Adrenal gland (tissue), 12 donors: ENCODE measurements around the gene TMPO. TPM values are rescaled to one million over a fixed set of nuclear protein-coding genes. Genes with fewer than 3 reads are reported as not detected.
"Not testable (repeated sequence)": the region's sequence is repeated elsewhere in the genome, so short reads cannot be mapped to it uniquely, and the experiment has no call there.

Experiments used
- DNase-seq, 7 donors: peaks; one replicate each; pipeline ENCODE4 v3.0.0-alpha.2; 2019 to 2020
- H3K27ac ChIP-seq, 5 donors: fragments of 200-600 bp; sonication (generic) in 4 of 5; 1 replicate in 3 of 5; 2 replicates in 2 of 5; pipeline versions ENCODE4 v1.5.1 to v1.8.0; 2016 to 2020; ENCODE audit warnings: mild to moderate bottlenecking in 1 of 5
- H3K27me3 ChIP-seq: fragments of 200-600 bp; 2 replicates; pipeline ENCODE4 v1.8.0; 2021
- H3K36me3 ChIP-seq, 2 donors: fragments of 200-600 bp; replicated peaks in 1 of 2; 1 replicate in 1 of 2; 2 replicates in 1 of 2; pipeline versions ENCODE4 v1.5.1 to v1.8.0; 2018 to 2022
- H3K4me1 ChIP-seq, 2 donors: fragments of 200-600 bp; replicated peaks in 1 of 2; 1 replicate in 1 of 2; 2 replicates in 1 of 2; pipeline versions ENCODE4 v1.5.1 to v1.8.0; 2018 to 2021
- H3K4me3 ChIP-seq, 4 donors: fragments of 200-600 bp; sonication (generic) in 3 of 4; one replicate each; pipeline ENCODE4 v1.5.1; 2016 to 2018
- H3K9me3 ChIP-seq, 3 donors: fragments of 200-600 bp; sonication (generic) in 1 of 3; replicated peaks in 1 of 3; 1 replicate in 2 of 3; 2 replicates in 1 of 3; pipeline versions ENCODE4 v1.5.1 to v1.8.0; 2016 to 2021
- POLR2A ChIP-seq, 2 donors: fragments of 450-650 bp; IDR thresholded peaks; one replicate each; pipeline ENCODE4 v1.6.1; 2017; ENCODE audit warnings: antibody characterized with exemption in 2 of 2, mild to moderate bottlenecking in 2 of 2, moderate library complexity in 1 of 2
- WGBS, 4 donors: extraction: QIAGEN DNeasy Blood & Tissue Kit in 2 of 4; methylation state at CpG; one replicate each; pipeline versions ENCODE4 v1.1.5 to v1.1.7; 2013 to 2017; 5-methylcytosine and 5-hydroxymethylcytosine counted together
- intact Hi-C, 2 donors: fragments of 100-400 bp; cut with DNase I; formaldehyde crosslinking; loops; one replicate each; pipeline versions ENCODE4 v1.14.1 to v1.15.0; 2022 to 2023
- polyA plus RNA-seq, 3 donors: library from polyadenylated mRNA; stranded (reverse); fragments of 200-250 nt in 2 of 3; fragments of 350-450 nt in 1 of 3; fragmentation: Illumina TruSeq in 1 of 3; extraction: RNeasy Lipid Tissue Mini Kit (QIAGEN cat#74804) in 1 of 3; gene quantifications; one replicate each; pipeline ENCODE4 v1.2.3, GENCODE V29; 2013 to 2014
- total RNA-seq, 9 donors: library from RNA; depleted of rRNA in 4 of 9; stranded (reverse); fragments of >200 nt in 4 of 9; fragments of 120-200 nt in 1 of 9; fragmentation: NEBNext Ultra II Directional in 1 of 9; extraction: Animal tissue kit (Norgen Biotek cat#: 25700) in 1 of 9; gene quantifications; one replicate each; pipeline versions ENCODE4 v1.1.0 to v1.2.4, GENCODE V29; 2013 to 2023
- TF ChIP-seq, protein P1 (sequence below), 6 experiments: fragments of 450-650 bp in 4 of 6; fragments of 200-600 bp in 2 of 6; sonication (generic) in 1 of 6; IDR thresholded peaks; 1 replicate in 5 of 6; 2 replicates in 1 of 6; pipeline versions ENCODE4 v1.5.1 to v1.8.0; 2016 to 2021; ENCODE audit warnings: antibody characterized with exemption in 6 of 6, mild to moderate bottlenecking in 2 of 6, moderate library complexity in 1 of 6
- donor health status: healthy with polysubstance abuse.
- donor health status: Bipolar disorder and iron deficiency.
- donor health status: DM: yes; HTN: yes; CAD: no.
- donor health status: DM: no; HTN: no; CAD: no.
- donor health status: DM: no; HTN: no; CAD: no.
- donor health status: DM: yes; HTN: yes; CAD: no.

Gene TMPO
- total and polyA plus RNA-seq, 12 donors = 8.7 to 111 (median 32.4) TPM

DNA sequence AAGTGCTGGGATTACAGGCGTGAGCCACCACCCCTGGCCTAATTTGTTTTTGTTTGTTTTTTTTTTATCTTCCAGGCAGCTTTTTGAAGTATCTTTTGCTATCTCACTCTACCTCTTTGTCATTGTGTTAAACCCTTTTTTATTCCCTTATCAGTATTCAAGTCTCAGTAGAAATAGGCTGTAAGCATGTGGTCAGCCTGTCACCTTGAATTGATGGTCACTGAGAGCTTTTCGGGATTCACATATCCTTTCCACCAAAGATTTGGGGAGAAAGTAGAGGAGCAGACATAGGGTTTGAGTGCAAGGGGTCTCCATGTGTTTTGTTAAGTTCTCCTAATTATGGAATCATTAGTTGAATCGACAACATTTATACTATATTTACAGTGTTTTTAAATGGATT, 36.4 kb downstream of the TMPO start:
- H3K36me3 ChIP-seq = peaks cover 0 to 11% of the 10 kb centered on the region in 2 donors
- intact Hi-C loops = no loop called here
- no peak for TF ChIP-seq POLR2A (IDR thresholded peaks at IDR 0.05)
- TF ChIP-seq, protein P1, sequence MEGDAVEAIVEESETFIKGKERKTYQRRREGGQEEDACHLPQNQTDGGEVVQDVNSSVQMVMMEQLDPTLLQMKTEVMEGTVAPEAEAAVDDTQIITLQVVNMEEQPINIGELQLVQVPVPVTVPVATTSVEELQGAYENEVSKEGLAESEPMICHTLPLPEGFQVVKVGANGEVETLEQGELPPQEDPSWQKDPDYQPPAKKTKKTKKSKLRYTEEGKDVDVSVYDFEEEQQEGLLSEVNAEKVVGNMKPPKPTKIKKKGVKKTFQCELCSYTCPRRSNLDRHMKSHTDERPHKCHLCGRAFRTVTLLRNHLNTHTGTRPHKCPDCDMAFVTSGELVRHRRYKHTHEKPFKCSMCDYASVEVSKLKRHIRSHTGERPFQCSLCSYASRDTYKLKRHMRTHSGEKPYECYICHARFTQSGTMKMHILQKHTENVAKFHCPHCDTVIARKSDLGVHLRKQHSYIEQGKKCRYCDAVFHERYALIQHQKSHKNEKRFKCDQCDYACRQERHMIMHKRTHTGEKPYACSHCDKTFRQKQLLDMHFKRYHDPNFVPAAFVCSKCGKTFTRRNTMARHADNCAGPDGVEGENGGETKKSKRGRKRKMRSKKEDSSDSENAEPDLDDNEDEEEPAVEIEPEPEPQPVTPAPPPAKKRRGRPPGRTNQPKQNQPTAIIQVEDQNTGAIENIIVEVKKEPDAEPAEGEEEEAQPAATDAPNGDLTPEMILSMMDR (IDR thresholded peaks at IDR 0.05) = no peak
- no peaks in the 10 kb centered on the region for H3K4me1 ChIP-seq
- no peak overlapping the region for H3K4me3 ChIP-seq
- WGBS, 4 donors = 90 to 93% (median 93%) methylated on average over 3 of the region's 3 CpGs
- H3K9me3 ChIP-seq = no peaks in the 10 kb centered on the region
- H3K27me3 ChIP-seq = no peaks in the 10 kb centered on the region
- no peak overlapping the region for H3K27ac ChIP-seq
- DNase-seq = no peak

DNA sequence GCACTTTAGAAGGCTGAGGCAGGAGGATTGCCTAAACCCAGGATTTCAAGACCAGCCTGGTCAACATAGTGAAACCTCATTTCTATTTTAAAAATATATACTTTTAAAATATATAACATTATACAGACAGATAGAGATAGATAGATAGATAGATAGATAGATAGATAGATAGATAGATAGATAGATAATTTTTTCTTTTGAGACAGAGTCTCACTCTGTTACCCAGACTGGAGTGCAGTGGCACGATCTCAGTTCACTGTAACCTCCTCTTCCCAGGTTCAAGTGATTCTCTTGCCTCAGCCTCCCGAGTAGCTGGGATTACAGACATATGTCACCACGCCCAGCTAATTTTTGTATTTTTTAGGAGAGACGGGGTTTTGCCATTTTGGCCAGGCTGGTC, 42.7 kb downstream of the TMPO start:
- H3K9me3 ChIP-seq, H3K27ac ChIP-seq, H3K27me3 ChIP-seq, H3K36me3 ChIP-seq, DNase-seq, H3K4me3 ChIP-seq, H3K4me1 ChIP-seq, intact Hi-C loops: not testable (repeated sequence)
- WGBS, 4 donors = 85 to 92% (median 88%) methylated on average over 4 of the region's 4 CpGs

DNA sequence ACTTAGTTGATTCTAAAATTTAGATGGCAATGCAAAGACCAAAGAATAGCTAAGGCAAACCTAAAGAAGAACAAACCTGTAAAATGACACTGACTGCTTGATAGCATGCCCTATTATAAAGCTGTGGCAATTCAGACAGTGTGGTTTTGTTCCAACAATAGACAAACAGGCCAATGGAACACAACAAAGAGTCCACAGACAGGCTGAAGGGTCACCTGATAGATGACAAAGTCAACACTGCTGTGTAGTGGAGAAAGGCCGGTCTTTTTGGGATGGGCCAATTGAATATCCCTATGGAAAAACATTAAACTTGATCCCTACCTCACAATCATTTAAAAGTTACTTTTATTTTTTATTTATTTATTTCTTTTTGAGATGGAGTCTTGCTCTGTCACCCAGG, 44.3 kb downstream of the TMPO start:
- no peak for TF ChIP-seq POLR2A (IDR thresholded peaks at IDR 0.05)
- TF ChIP-seq, protein P1 (IDR thresholded peaks at IDR 0.05) = no peak
- DNase-seq = no peak
- Histone ChIP-seq H3K36me3 (no peaks in the 10 kb centered on the region), H3K4me3 (no peak overlapping the region), H3K9me3 (no peaks in the 10 kb centered on the region), H3K27me3 (no peaks in the 10 kb centered on the region), H3K4me1 (no peaks in the 10 kb centered on the region), H3K27ac (no peak overlapping the region)
- 38 to 96% (median 40%) methylated on average over 1 of the region's 1 CpG for WGBS, 4 donors
- intact Hi-C loops = loop anchor here in 1 of 2 donors (10.0 kb wide), 1 partner anchor 435 kb away; no protein-coding TSS in a partner anchor

DNA sequence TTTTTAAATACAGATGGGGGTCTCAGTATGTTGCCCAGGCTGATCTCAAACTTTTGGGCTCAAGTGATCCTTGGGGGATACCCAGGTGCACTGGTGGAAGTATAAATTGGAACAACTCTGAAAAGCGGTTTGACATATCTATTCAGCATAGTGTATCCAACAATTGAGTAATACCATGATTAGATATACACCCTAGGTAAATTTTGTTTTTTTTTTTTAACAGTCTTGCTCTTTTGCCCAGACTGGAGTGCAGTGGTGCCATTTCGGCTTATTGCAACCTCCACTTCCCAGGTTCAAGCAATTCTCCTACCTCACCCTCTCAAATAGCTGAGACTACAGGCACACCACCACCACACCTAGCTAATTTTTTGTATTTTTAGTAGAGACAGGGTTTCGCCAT, 46.5 kb downstream of the TMPO start:
- H3K27ac ChIP-seq = no peak overlapping the region
- no peak for TF ChIP-seq POLR2A (IDR thresholded peaks at IDR 0.05)
- H3K9me3 ChIP-seq = no peaks in the 10 kb centered on the region
- no peaks in the 10 kb centered on the region for H3K27me3 ChIP-seq
- WGBS, 4 donors = 88 to 96% (median 94%) methylated on average over 3 of the region's 3 CpGs
- no peak overlapping the region for H3K4me3 ChIP-seq
- H3K36me3 ChIP-seq = no peaks in the 10 kb centered on the region
- intact Hi-C loops = loop anchor here in 1 of 2 donors (10.0 kb wide), 1 partner anchor 433 kb away; no protein-coding TSS in a partner anchor
- no peaks in the 10 kb centered on the region for H3K4me1 ChIP-seq
- DNase-seq = no peak

DNA sequence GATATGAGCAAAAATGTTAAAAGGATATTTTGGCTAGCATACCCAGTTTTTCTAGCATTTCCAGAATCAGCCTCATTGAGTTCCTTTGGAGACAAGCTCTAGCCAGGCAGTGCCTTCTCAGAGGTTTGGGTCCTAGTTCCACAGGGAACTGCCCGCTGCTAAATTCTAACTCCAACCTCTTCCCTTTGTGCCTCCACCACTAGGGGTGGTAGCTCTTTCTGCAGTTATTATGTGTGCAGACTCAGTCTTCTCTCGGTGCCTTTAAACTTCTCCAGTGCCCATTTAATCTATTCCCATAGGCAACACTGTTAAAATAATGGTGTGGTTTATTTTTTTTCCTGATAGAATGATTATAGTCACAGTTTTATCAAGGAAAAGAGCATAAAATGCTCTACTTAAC, 56.6 kb downstream of the TMPO start:
- TF ChIP-seq, protein P1 (IDR thresholded peaks at IDR 0.05) = peak in 2 of 6 experiments; percentile 16 to 20
- no peak for TF ChIP-seq POLR2A (IDR thresholded peaks at IDR 0.05)
- Histone ChIP-seq H3K36me3 (no peaks in the 10 kb centered on the region), H3K4me3 (no peak overlapping the region), H3K9me3 (no peaks in the 10 kb centered on the region), H3K27ac (no peak overlapping the region), H3K27me3 (no peaks in the 10 kb centered on the region), H3K4me1 (no peaks in the 10 kb centered on the region)
- intact Hi-C loops = no loop called here
- DNase-seq = no peak
- 70 to 85% (median 79%) methylated on average over 2 of the region's 2 CpGs for WGBS, 4 donors
